HG02870 (cell line): ENCODE measurements around the gene APOL6.
"Not testable (repeated sequence)": the region's sequence is repeated elsewhere in the genome, so short reads cannot be mapped to it uniquely, and the experiment has no call there.

Experiments
- ATAC-seq: cut with Tn5 transposase; IDR thresholded peaks from one replicate; pipeline ENCODE4 v1.9.1; 2021; ENCODE audit warnings: mild to moderate bottlenecking, moderate library complexity; ENCODE audit not compliant: unreplicated experiment

The APOL6 gene

DNA sequence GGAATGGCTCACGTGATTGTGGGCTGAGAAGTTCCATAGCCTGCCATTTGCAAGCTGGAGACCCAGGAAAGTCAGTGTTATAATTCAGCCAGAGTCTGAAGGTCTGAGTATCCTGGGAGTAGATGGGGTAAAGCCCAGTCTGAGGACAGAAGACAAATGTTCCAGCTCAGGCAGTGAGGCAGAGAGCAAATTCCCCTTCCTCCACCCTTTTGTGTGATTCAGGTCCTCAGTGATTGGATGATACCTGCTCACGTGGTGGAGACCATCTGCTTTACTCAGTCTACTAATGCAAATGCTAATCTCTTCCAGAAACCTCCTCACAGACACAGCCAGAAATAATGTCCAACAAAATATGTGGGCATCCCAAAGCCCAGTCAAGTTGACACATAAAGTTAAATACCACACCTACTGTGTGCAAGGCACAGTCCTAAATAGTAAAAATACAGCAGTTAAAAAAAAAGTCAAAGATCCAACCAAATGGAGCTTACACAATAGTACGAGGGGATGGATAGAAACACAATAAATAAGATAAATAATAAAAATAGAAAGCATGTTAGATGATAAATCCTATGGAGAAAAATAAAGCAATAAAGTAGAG lies 13.2 kb upstream of the APOL6 start:
- no peak for ATAC-seq

DNA sequence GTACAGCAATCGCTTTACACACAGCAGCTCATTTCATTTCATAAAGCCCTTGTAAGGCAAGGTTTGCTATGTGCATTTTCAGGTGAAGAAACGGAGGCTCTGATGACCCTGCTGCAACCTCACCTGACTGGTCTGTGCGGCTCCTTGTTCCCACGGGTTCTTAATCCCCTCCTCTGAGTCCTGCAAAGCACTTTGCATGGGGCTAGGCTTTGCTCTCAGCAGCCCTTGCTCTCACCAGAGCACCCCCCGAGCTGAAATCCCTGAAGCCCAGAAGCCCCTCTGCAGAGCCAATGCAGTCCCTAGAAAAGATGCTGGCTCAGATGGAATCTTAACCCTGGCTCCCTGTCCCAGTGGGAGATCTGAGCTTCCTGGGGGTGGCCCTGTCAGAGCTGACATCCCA lies 11.0 kb upstream of the APOL6 start:
- no peak for ATAC-seq

DNA sequence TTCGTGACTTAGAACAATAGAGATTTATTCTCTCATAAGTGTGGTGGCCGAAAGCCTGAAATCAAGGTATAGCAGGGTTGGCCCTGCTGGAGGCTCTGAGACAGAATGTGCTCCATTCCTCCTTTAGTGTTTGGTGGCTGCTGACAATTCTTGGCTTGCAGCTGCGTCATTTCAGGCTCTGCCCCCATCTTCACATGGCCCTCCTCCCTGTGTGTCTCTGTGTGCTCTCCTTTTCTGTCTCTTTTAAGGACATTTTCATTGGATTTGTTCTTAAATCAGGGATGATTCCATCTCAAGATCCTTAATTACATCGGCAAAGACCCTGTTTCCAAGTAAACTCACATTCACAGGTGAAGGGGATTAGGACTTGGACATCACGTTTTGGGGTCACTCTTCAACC lies 10.2 kb upstream of the APOL6 start:
- no peak for ATAC-seq

DNA sequence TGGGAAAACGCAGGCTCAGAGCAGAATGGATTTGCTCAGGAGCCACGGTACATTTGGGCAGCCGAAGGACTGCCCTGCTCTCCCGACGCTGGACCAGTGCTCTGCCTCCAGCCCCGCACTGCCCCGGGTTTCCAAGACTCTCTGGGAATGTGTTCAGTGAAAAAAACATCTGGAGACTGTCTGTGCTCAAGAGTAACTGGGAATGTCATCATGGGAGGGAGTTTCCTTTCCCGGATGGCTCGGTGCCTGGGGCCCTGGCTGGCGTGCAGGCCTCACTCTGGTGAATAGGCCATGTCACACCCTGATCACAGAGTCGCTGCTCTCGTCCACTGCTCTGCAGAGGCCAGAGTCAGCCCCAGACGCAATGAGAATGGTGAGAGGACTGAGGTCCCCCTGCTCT lies 9.8 kb upstream of the APOL6 start:
- ATAC-seq: no peak

DNA sequence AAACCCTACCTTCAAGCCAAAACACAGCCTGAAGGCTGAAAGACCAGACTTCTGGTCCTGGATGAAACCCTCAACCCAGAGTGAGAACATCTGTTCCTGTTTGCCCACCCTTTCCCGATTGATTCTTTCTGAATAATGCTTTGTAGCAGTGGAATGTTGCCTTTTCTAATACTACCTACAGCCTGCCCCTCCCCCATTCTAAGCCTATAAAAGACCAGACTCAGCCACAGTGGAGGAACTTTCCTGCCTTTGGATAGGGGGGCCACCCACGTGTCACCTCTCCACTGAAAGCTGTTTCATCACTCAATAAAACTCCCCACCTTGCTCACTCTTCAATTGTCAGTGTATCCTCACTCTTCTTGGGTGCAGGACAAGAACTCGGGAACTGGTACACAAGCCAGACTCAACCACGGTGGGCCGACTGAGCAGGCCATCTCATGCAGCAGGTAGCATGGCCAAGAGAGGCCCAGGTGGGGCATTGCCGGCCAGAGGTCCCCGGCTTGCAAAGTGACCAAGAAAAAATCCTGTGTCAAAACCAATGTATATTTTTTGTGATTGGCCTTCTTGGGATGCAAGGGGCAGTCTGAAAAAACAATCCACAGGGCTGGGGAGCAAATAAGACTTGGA lies 6.6 kb upstream of the APOL6 start:
- no peak for ATAC-seq

DNA sequence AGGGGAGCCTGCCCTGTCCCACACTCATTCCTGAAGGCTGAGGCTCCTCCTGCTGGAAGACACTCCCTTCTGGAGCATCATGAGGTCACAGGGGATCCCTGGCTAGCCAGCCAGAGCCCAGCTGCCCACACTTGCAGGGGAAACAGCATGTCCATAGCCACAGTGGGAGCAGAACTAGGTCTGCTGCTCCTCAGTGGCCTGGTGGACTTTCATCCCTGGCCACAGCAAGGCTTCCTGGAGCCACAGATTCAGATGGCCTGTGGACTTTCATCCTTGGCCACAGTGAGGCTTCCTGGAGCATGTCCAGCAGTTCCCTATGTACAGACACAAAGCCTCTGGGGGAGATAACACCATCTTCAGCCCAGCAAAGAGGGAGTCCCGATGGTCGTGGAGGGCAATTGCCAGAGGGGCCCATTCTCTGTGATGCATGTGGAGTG lies 5.9 kb upstream of the APOL6 start:
- ATAC-seq: no peak

DNA sequence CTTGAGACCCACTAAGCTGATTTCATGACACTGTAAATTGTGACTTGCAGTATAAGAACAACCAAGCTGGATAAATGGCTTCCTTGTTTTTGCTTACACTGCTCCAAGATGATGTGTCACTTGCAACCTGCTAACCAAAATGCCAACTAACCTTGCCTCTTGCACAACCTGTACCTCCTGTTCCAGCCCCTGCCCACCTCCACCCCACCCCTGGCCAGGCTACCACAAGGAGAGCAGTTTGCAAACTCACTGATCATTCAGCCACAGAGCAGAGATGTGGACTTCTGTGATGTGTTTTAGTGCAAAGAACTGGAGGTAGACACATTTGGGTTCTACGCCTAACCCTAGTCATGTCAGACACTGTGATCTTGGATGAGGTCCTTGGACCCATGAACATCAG lies 4.3 kb upstream of the APOL6 start:
- ATAC-seq: no peak

DNA sequence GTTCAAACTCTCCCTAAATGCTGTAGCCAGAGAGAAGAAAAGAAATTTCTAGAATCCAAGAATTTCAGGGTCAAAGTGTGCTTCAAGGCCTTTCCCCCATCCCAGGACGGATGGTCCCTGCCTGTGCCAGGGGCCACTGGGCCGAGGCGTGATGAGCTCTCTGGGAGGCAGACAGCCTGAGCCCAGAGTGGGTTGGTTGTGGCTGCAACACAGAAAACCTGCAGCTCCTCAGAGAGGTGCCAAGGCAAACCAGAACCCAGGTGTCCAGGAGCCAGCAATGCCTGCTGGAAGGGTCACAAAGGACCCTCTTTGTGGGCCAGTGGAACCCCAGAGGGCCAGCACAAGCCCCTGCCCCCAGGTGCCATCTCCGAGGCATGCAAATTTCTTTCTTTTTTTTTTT lies 2.6 kb upstream of the APOL6 start:
- ATAC-seq: no peak

DNA sequence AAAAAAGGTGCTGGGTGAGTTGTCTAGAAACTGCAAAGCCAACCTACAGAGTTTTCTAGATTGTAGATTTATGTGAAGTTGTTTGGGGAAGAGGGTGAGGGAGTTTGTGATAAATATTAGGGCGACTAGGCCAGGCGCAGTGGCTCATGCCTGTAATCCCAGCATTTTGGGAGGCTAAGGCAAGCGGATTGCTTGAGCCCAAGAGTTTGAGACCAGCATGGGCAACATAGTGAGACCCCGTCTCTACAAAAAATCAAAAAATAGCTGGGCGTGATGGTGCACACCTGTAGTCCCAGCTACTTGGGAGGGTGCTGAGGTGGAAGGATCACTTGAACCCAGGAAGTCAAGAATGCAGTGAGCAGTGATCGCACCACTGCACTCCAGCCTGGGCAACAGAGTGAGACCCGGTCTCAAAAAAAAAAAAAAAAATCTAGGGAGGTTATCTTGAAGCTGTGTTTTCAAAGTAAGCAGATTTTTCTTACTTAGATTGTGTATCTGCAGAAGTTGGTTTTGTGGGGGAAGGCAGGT lies 844 bp downstream of the APOL6 start:
- no peak for ATAC-seq

DNA sequence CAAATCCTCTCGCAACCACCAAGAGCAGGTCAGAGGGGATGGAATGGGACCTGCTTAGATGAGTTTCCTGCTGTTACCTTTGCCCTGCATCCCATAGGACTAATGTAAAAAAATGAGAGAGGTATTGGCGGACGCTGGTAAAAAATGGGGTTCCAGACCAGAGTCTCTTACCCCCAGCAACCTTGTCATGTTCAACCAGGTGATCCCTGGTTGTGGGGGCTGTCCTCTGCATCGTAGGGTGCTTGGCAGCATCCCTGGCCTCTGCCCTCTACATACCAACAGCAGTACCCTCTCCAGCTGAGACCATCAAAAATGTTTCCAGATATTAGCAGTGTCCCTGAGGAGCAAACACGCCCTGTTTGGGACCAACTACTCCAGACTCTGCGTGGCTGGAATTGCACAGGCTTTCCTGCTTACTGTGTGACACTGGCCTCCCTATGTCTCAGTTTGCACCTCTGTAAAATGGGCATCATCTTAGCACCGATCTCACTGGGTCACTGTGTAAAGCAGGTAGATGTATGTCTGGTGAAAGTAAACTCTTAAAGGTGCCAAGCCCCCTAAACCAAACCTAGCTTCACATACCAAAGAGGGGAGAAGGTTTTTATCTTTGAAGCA lies 1.5 kb downstream of the APOL6 start:
- no peak for ATAC-seq

DNA sequence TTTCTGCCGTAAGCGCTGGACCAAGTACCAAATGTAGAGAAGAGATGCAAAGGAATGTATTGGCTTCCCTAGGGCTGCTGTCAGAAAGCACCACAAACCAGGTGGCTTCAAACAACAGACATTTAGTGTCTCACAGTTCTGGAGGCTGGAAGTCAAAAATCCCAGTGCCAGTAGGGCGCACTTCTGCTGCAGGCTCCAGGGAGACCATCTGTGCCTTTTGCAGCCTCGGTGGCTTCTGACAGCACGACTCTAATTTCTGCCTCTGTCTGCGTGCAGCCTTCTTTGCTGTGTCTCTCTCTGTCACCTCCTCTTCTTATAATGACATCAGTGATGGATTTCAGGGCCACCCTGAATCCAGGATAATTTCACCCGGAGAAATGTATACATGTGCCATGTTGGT lies 2.8 kb downstream of the APOL6 start:
- no peak for ATAC-seq

DNA sequence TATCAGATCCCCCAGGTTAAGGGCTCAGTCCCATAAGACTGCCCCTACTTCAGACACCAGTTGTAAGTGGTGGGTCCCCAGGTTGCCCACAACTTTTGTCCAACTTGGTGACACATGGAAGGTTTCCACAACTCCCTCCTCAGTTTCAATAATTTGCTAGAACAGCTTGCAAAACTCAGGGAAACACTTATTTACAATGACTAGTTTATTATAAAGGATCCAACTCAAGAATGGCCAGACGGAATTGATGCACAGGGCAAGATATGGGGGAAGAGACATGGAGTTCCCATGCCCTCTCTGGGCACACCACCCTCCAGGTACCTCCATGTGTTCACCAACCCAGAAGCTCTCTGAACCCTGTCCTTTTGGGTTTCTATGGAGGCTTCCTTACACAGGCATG lies 5.6 kb downstream of the APOL6 start:
- no peak for ATAC-seq

DNA sequence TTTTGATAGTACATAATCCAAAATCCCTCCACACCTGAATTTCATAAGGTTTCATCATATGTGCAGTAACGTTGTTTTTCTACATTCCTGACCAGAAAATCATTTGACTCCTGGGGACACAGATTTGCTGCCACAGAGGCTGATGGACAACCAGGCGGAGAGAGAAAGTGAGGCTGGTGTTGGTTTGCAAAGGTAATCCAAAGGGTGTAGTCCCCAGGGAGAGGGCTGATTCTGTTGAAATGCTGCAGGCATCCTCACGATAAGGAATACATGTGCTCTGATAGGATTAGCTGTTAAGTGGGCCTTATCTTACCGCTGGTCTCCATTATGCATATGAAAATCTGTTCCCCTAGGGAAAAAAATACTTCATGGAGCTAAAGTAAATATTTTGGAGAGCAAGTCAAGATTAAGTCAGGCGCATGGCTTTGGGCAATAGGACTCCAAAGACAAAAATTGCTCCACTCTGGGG lies 8.1 kb downstream of the APOL6 start:
- ATAC-seq: no peak

DNA sequence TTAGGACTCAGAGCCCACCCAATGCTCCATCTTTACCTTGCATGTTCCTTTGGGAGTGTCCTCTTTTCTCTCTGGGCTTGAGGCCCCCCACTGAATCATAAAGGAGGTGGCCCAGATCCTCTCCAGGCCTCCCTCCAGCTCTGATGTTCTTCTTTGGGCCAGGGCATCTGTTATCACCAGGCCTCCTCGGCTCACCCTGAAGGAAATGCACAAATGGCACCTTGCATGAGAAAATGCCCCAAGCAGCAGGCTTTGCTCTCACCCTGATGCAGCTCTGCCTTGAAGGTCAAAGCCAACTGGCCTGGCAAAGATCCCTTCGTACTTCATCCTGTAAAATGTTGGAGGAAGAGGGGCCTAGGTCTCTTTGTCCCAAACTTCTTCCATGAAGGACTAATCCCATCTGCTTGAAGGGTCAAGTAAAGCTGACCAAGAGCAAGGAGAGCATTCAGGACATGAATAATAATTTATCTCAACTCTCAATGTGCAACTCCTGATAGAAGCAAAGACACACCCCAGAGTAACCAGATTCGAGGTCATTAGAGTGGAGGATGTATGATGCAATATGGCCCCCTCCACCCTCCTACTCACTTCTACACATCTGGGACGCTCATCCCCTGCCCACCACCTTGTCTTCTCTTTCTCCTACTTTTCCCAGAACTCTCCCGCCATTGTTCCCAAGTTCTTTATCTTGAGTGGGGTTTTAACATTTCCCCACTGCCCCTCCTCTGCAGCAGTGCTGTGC lies 9.5 kb downstream of the APOL6 start:
- ATAC-seq: no peak

DNA sequence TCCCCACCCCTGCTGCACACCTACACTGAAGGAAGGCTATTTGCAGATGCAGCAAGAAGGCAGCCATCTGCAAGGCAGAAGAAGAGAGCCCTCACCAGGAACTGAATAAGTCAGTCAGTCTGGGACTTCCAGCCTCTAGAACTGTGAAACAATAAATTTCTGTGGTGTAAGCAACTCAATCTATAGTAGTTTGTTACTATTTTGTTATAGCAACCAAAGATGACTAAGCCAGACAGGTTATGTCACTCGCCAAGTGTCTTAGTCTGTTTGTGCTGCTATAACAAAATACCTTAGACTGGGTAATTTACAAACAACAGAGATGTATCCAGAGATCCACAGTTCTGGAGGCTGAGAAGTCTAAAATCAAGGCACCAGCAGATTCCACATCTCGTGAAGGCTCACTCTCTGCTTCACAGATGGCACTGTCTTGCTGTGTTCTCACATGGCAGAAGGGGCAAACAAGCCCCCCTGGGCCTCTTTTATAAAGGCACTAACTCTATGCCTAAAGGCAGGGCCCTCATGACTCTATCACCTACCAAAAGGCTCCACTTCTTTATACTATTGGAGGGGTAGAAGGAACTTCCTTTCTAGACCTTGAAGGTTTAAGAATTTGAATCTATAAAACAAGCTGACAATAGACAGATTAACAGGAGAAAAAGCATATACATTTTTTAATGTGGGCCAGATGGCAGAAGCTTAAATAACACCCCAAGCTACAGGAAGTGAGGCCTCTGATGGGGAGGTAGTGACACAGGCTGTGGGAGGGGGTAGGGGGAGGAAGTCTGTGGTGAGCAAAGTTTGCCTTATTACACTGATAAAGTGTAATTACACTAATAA lies 12.3 kb downstream of the APOL6 start:
- ATAC-seq: no peak

DNA sequence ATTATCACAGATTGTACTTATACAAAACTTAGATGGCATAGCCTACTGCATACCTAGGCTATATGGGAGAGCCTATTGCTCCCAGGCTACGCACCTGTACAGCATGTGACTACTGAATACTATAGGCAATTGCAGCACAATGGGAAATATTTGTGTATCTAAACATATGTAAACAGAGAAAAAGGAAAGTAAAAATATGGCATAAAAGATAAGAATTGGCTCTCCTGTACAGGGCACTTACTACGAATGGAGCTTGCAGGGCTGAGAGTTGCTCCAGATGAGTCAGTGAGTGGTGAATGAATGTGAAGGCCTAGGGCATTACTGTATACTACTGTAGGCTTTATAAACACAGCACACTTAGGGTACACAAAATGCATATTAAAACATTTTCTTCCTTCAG lies 13.2 kb downstream of the APOL6 start:
- no peak for ATAC-seq

DNA sequence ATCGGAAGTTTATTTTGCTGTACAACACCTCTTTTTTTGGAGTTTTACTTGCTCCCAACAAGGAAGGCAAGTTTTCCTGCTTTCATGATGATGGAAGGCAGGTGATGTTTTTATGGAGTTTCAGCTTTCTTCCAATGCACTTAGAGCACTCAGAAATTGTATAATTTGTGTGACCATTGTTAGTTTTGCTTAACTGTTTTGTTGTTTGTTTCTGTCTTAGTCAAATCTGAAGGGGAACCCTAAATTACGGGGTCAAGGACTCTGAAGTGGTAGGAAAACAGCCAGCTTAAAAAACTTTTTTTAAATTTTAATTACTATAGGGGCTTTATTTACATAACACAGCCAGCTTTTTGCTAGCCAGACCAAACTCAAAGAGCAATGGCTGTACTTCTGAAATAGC lies 14.7 kb downstream of the APOL6 start:
- no peak for ATAC-seq

DNA sequence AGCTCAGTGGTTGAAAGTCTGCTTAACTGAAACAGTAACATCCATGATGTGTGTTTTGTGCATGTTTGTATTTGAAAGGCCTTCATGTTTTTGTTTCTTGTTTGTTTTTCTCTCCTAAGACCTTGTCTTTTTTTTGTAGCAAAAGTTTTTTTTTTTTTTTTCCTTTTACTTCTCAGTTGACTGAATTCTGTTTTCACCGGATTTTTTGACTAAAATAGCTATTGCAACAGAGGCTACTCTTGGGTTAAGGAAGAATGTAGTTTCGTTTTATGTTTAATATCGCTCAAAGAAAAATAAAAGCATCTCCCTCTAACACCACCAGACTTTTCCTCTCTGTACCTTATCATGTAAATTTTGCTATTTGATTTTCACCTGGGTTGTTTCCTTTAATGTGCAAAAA lies 15.1 kb downstream of the APOL6 start:
- ATAC-seq: no peak

DNA sequence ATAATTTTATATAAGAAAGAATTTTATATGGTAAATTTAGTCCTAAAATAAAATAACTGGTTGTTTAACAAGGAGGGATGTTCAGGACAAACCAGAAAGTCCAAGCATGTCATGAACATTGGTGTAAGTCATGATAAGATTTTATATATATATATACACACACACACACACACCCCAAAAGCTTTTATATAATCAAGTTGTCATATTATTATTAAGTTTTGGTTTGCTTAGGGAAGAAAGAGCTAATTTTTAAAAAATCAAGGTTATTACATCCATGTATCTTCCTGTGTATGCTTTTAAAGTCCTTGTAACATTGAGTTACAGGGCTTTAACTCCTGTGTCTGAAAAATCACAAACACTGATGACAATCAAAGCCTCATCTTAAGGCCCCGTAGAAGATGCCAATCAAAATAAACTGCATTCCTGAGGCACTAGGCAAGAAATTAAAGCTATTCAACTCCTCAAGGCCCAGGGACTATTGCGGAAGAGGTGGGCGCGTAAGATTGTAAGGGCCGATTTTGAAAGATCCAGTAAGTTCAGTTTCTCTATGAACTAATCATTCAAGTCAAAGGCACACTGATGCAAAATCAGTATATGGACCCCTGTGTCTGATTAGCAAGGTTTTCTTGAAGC lies 16.8 kb downstream of the APOL6 start:
- ATAC-seq: no peak

DNA sequence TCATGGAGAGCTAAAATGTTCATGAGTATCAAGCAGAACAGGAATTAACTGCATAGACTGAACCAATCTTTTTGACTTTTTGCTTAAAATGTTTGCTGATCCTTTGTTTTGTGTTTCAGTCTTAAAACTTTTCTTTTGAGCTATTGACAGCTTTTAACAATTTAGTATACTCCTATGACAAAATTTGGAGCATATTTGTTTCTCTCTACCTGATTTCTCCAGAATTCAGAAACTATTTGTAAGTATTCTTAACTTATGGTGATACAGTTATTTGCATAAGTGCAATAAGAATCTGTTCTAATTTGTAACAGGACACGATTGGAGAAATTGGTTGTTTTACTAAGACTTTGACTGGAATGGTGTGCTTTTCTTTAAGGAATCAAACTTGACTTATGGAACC lies 18.5 kb downstream of the APOL6 start:
- ATAC-seq: not testable (repeated sequence)
